K562 (cell line): ENCODE measurements around the gene DYSF.

Experiments used
- ELK1 ChIP-seq: sonication (generic); formaldehyde crosslinking; IDR thresholded peaks from 2 replicates; pipeline ENCODE4 v1.8.1; 2022; ENCODE audit warnings: missing genetic modification reagents
- NR3C1 ChIP-seq: sonication (generic); formaldehyde crosslinking; IDR thresholded peaks from 2 replicates; pipeline ENCODE4 v1.8.1; 2022; ENCODE audit warnings: missing genetic modification reagents

- TF ChIP-seq NR3C1 (CRISPR knock-in tag) (no peak), ELK1 (no peak)
These were observed 29.4 kb upstream of the DYSF start for GRCh38 chr2:71423817-71424420.
